GM21576 (cell line): ENCODE measurements around the gene ERLEC1.
"Not testable (repeated sequence)": the region's sequence is repeated elsewhere in the genome, so short reads cannot be mapped to it uniquely, and the experiment has no call there.

ENCODE experiments used
- ATAC-seq: cut with Tn5 transposase; IDR thresholded peaks from one replicate; pipeline ENCODE4 v1.9.1; 2021; ENCODE audit warnings: mild to moderate bottlenecking, moderate library complexity; ENCODE audit not compliant: unreplicated experiment

Gene ERLEC1

DNA sequence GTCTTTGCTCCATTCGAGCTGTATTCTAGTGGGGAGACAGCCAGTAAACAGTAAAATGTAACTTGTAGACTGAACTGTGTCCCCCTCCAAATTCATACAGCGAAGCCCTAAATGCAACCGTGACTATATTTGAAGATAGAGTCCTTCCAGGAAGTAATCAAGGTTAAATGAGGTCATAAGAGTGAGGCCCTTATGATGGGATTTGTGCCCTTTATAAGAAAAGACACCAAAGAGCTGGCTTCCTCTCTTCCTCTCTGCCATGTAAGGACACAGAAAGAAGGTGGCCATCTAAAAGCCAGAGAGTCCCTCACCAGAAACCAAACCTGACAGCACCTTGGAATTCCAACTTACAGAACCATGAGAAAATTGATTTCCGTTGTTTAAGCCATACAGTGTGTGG is 41.5 kb downstream of the ERLEC1 start:
- ATAC-seq: no peak

GRCh38 chr2:53829273-53829979 is 42.6 kb downstream of the ERLEC1 start:
- no peak for ATAC-seq

DNA sequence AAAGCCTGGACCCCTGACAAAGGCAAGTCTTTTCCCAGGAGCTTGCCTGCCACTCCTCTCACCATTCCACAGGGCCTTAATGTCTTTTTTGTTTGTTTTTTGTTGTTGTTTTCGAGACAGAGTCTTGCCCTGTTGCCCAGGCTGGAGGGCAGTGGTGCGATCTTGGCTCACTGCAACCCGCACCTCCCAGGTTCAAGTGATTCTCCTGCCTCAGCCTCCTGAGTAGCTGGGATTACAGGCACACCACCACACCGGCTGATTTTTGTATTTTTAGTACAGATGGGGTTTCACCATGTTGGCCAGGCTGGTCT is 43.1 kb downstream of the ERLEC1 start:
- not testable (repeated sequence) for ATAC-seq

DNA sequence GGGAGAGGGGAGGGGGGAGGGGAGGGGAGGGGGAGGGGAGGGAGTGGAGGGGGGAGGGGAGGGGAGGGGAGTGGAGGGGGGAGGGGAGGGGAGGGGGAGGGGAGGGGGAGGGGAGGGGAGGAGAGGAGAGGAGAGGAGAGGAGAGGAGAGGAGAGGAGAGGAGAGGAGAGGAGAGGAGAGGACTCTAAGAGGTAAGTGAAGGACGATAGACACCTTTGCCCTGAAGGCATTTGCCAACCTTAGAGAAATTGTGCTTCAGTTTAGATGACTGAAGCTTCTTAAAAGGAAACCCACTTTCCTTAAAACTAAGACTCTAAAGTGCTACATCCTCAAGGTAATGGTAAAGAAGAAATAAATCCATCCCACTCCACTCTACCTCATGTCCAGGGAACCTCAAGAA is 53.7 kb downstream of the ERLEC1 start:
- no peak for ATAC-seq

GRCh38 chr2:53841651-53842050 is 54.8 kb downstream of the ERLEC1 start:
- not testable (repeated sequence) for ATAC-seq

GRCh38 chr2:53842891-53843290 is 56.0 kb downstream of the ERLEC1 start:
- ATAC-seq: no peak

- no peak for ATAC-seq
These were observed 56.8 kb downstream of the ERLEC1 start for GRCh38 chr2:53843595-53843994.

DNA sequence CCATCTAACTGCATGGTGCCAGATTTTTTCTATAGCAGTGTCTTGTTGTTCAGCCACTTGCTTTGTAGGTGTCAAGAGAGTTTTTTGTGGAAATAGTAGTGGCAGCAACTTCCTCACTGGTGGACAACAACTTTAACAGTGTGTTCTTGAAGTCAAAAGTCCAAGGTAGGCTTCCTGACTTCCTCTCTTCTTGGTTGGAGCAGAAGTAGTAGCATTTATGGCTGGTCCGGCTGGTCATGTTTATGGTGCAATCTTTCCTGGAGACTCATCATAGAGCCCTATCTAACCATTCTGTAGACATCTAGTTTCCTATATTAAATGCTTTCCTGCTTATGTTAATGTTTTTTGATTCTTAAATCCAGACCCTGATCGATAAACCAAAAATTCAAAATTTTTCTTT is 61.2 kb downstream of the ERLEC1 start:
- ATAC-seq: no peak

- ATAC-seq: not testable (repeated sequence)
These were observed 64.4 kb downstream of the ERLEC1 start for GRCh38 chr2:53851052-53851757.

DNA sequence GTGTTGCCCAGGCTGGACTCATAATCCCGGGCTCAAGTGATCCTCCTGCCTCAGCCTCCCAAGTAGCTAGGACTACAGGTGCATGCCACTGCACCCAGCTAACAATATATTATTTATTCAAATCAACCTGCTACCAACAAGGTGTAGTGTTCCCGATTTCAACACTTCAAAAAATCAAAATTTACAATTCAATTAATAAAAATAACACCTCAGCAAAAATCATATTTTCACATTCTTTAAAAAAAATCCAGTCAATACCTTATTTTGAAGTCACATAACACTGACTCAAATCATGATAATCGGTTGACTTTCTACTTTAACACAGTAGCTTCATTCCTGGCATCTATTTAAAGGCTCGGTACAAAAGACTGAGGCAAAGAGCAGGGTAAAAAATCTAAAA is 65.7 kb downstream of the ERLEC1 start:
- ATAC-seq: no peak

- no peak for ATAC-seq
These were observed 67.8 kb downstream of the ERLEC1 start for GRCh38 chr2:53854678-53855077.

- no peak for ATAC-seq
These were observed 69.4 kb downstream of the ERLEC1 start for GRCh38 chr2:53856272-53856671.

DNA sequence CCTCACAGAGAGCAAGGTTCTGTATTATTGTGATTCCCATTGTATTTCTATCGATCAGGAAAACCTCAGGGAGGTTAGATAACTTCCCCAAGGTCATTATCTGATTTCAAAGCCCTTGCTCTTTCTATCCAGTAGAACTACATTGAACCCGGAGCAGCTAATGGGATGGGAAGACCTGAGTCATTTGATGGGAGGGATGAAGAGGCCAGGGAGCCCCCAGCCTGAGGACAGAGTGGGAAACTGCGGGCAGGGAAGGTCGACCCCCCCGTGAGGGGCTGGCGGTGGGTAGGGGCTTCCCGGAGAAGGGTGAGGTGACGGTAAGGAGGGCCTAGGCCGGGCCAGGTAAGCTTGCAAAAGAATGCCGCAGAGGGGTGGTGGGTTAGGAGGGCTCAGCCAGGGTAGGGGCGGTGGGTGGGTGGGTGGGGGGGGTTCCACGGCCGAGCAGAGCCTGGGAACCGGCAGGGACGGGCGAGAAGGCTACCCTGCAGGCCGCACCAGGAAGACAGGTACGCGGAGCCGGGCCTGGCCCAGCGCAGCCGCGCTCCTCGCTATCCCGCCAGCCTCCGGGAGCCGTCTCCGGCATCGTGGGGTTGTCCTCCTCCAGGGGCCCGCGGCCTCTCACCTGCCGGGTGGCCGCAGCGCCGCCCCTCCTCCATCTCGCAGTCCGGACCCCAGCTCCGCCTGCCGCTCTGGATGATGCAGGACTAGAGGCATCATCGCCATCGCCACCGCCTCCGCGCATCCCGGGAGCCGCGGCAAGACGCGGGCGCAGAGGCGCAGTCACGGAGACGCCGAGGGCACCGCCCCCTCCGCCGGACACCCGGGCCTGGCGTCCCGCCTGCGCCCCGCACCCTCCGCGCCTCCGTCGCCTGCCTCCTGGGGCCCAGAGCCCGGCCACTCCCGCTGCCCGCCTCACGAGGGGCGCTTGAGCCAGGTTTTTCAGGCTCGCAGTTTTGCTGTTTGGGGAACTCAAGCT is 72.7 kb downstream of the ERLEC1 start, which contains the start of gene GPR75:
Gene GPR75 (minus strand): TSS at position 762 of the 976 bp plus-strand sequence. CDS start 5,211 bp downstream, outside the sequence.
- no peak for ATAC-seq

DNA sequence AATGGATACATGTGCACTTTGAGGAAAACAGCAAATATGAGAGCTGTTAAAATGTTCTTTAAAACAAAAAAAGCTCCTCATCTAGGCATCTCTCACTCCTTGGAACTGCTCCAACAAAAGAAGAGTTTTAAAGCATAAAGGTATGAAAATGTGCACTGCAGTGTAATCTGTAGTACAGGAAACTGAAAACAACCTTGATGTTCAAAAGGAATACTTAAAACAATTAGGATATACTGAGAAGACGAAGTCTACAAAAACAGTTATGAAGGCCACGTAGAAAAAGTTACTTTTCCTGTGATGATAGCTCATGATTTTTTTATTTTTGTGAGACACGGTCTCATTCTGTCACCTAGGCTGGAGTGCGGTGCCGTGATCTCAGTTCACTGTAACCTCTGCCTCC is 75.0 kb downstream of the ERLEC1 start:
- no peak for ATAC-seq

- ATAC-seq: no peak
These were observed 76.8 kb downstream of the ERLEC1 start for GRCh38 chr2:53863538-53864227.

DNA sequence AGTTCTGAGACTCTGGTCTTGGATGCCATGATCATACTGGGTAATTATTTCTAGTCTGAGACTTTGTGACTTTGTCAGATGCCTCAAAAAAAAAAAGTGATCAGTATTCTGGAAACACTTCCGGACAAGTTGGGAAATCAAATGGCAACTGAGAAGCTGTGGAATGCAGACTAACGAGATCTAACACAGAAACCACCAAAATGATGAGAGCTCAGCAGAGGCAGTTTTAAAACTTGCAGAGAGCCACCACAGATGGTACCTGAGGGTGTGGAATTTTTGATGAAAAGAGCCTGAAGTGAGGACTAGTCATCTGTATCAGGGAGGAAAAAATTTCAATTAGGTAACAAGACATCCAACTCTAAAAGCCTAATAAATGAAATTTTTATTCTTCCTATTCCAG is 78.4 kb downstream of the ERLEC1 start:
- ATAC-seq: no peak

GRCh38 chr2:53865962-53866361 is 79.1 kb downstream of the ERLEC1 start:
- no peak for ATAC-seq

DNA sequence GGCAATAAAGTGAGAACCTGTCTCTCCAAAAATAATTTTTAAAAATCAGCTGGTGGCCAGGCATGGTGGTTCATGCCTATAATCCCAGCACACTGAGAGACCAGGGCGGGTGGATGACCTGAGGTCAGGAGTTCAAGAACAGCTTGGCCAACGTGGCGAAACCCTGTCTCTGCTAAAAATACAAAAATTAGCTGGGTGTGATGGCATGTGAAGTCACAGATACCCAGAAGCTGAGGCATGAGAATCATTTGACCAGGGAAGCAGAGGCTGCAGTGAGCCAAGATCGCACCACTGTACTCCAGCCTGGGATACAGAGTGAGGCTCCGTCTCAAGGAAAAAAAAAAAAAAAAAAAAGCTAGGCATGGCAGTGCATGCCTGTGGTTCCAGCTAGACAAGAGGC is 80.3 kb downstream of the ERLEC1 start:
- ATAC-seq: no peak

DNA sequence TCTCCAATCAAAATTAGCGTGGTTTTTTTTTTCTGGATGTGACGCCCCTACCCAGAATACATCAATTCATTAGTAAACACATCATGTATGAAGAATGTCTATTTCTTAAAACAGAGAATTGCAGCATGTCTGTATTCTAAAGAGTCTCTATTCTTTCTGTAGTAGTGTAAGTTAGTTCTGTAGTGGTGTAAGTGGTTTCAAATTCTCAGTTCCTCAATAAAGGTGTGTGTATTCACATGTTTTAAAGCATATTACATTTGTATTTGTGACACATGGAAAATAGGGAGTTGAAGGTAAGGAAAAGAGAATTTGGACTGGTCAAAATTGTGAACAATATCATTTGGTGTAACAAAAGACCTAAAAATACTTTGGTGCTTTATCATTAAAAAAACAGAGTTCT is 80.9 kb downstream of the ERLEC1 start:
- ATAC-seq: no peak
